ENCODE measurements around the gene UST. TPM values are rescaled to one million over a fixed set of nuclear protein-coding genes. Genes with fewer than 3 reads are reported as not detected.

Gene UST
- total and polyA plus RNA-seq, 4 donors: 0.24 to 2.7 (median 0.87) TPM

DNA sequence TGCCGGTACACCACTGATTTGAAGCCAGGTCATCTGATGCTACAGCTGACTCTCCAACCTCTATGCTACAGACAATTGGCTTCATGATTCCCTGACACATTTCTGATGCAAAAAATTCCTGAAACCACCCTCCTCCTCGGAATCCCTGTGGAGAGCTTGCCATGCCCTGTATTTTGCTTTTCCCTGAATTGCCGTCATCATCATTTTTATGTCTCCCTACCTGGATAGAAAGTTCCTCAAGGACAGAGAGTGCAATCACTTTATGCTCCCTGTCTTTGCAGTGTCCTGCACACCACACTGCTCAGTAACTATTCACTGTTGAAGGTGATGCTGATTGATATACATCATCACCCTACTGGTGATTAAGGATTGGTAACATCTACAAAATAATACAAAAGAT is 239.8 kb downstream of the UST start:
- H3K9ac ChIP-seq (ENCODE audit: low read depth in 1 of 2, low read length in 2 of 2): no peak overlapping the region
- DNase-seq (ENCODE audit: low spot score): no peak
- no peak overlapping the region for H3K4me3 ChIP-seq (ENCODE audit: low read depth in 1 of 3, low read length in 3 of 3)
- H3K27me3 ChIP-seq (ENCODE audit: control insufficient read depth in 4 of 4, insufficient read depth in 4 of 4, low read length in 3 of 4): no peaks in the 10 kb centered on the region
- TF ChIP-seq, protein P1, sequence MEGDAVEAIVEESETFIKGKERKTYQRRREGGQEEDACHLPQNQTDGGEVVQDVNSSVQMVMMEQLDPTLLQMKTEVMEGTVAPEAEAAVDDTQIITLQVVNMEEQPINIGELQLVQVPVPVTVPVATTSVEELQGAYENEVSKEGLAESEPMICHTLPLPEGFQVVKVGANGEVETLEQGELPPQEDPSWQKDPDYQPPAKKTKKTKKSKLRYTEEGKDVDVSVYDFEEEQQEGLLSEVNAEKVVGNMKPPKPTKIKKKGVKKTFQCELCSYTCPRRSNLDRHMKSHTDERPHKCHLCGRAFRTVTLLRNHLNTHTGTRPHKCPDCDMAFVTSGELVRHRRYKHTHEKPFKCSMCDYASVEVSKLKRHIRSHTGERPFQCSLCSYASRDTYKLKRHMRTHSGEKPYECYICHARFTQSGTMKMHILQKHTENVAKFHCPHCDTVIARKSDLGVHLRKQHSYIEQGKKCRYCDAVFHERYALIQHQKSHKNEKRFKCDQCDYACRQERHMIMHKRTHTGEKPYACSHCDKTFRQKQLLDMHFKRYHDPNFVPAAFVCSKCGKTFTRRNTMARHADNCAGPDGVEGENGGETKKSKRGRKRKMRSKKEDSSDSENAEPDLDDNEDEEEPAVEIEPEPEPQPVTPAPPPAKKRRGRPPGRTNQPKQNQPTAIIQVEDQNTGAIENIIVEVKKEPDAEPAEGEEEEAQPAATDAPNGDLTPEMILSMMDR (IDR thresholded peaks at IDR 0.05; ENCODE audit: low read depth, low read length, missing input control): no peak
- TF ChIP-seq, protein P2, sequence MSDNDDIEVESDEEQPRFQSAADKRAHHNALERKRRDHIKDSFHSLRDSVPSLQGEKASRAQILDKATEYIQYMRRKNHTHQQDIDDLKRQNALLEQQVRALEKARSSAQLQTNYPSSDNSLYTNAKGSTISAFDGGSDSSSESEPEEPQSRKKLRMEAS (IDR thresholded peaks at IDR 0.05): no peak
- TF ChIP-seq, protein P3, sequence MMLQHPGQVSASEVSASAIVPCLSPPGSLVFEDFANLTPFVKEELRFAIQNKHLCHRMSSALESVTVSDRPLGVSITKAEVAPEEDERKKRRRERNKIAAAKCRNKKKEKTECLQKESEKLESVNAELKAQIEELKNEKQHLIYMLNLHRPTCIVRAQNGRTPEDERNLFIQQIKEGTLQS (IDR thresholded peaks at IDR 0.05): no peak
- TF ChIP-seq FOXA1 (IDR thresholded peaks at IDR 0.05) (no peak), JUND (IDR thresholded peaks at IDR 0.05) (no peak), RAD21 (IDR thresholded peaks at IDR 0.05) (no peak), GABPA (IDR thresholded peaks at IDR 0.05 in 1 of 2, conservative IDR thresholded peaks at IDR 0.05 in 1 of 2) (no peak), SP1 (IDR thresholded peaks at IDR 0.05) (no peak), EGR1 (IDR thresholded peaks at IDR 0.05; ENCODE audit: low read depth in 2 of 2) (no peak)
- TF ChIP-seq, protein P4, sequence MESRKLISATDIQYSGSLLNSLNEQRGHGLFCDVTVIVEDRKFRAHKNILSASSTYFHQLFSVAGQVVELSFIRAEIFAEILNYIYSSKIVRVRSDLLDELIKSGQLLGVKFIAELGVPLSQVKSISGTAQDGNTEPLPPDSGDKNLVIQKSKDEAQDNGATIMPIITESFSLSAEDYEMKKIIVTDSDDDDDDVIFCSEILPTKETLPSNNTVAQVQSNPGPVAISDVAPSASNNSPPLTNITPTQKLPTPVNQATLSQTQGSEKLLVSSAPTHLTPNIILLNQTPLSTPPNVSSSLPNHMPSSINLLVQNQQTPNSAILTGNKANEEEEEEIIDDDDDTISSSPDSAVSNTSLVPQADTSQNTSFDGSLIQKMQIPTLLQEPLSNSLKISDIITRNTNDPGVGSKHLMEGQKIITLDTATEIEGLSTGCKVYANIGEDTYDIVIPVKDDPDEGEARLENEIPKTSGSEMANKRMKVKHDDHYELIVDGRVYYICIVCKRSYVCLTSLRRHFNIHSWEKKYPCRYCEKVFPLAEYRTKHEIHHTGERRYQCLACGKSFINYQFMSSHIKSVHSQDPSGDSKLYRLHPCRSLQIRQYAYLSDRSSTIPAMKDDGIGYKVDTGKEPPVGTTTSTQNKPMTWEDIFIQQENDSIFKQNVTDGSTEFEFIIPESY (IDR thresholded peaks at IDR 0.05): no peak
- 92% methylated on average over 3 of the region's 3 CpGs for WGBS
- H3K4me1 ChIP-seq (ENCODE audit: control insufficient read depth in 4 of 4, insufficient read depth in 4 of 4, low read length in 3 of 4): no peaks in the 10 kb centered on the region
- no peaks in the 10 kb centered on the region for H3K9me3 ChIP-seq (ENCODE audit: control insufficient read depth in 4 of 4, low read length in 3 of 4)
- H3K27ac ChIP-seq (ENCODE audit: low read depth in 1 of 2, low read length in 2 of 2): no peak overlapping the region
- no peaks in the 10 kb centered on the region for H3K36me3 ChIP-seq (ENCODE audit: control insufficient read depth in 4 of 4, insufficient read depth in 3 of 4, low read depth in 1 of 4, low read length in 3 of 4)

DNA sequence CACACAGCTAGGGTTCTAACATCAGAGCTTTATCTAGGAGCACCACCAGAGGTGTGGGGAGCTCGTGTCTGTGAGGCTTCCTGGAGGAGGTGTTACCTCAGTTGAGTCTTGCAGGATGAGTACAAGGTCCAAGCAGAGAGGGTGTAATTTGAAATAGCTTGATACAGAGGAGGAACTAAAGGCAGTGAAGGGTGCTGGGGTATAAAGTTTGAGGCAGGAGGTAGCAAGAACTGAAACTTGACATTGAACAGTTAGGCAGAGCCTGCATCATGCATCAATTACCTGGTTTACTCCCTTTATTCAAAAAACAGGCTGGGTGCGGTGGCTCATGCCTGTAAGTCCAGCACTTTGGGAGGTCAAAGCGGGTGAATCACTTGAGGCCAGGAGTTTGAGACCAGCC is 241.2 kb downstream of the UST start:
- no peak overlapping the region for H3K9ac ChIP-seq (ENCODE audit: low read depth in 1 of 2, low read length in 2 of 2)
- H3K4me3 ChIP-seq (ENCODE audit: low read depth in 1 of 3, low read length in 3 of 3): no peak overlapping the region
- H3K27ac ChIP-seq (ENCODE audit: low read depth in 1 of 2, low read length in 2 of 2): no peak overlapping the region
- H3K27me3 ChIP-seq (ENCODE audit: control insufficient read depth in 4 of 4, insufficient read depth in 4 of 4, low read length in 3 of 4): no peaks in the 10 kb centered on the region
- TF ChIP-seq FOXA2 (IDR thresholded peaks at IDR 0.05) (no peak), TAF1 (conservative IDR thresholded peaks at IDR 0.05) (no peak), JUND (IDR thresholded peaks at IDR 0.05) (no peak), NR2F2 (IDR thresholded peaks at IDR 0.05) (no peak), HNF4A (conservative IDR thresholded peaks at IDR 0.05) (no peak), YY1 (IDR thresholded peaks at IDR 0.05) (no peak), RXRA (IDR thresholded peaks at IDR 0.05) (no peak), GABPA (IDR thresholded peaks at IDR 0.05 in 1 of 2, conservative IDR thresholded peaks at IDR 0.05 in 1 of 2) (no peak), RAD21 (IDR thresholded peaks at IDR 0.05) (no peak), SP1 (IDR thresholded peaks at IDR 0.05) (no peak), HNF4G (IDR thresholded peaks at IDR 0.05) (no peak), EGR1 (IDR thresholded peaks at IDR 0.05; ENCODE audit: low read depth in 2 of 2) (no peak), FOXA1 (IDR thresholded peaks at IDR 0.05) (no peak)
- TF ChIP-seq, protein P3 (IDR thresholded peaks at IDR 0.05): no peak
- TF ChIP-seq, protein P1 (IDR thresholded peaks at IDR 0.05; ENCODE audit: low read depth, low read length, missing input control): no peak
- TF ChIP-seq, protein P5, sequence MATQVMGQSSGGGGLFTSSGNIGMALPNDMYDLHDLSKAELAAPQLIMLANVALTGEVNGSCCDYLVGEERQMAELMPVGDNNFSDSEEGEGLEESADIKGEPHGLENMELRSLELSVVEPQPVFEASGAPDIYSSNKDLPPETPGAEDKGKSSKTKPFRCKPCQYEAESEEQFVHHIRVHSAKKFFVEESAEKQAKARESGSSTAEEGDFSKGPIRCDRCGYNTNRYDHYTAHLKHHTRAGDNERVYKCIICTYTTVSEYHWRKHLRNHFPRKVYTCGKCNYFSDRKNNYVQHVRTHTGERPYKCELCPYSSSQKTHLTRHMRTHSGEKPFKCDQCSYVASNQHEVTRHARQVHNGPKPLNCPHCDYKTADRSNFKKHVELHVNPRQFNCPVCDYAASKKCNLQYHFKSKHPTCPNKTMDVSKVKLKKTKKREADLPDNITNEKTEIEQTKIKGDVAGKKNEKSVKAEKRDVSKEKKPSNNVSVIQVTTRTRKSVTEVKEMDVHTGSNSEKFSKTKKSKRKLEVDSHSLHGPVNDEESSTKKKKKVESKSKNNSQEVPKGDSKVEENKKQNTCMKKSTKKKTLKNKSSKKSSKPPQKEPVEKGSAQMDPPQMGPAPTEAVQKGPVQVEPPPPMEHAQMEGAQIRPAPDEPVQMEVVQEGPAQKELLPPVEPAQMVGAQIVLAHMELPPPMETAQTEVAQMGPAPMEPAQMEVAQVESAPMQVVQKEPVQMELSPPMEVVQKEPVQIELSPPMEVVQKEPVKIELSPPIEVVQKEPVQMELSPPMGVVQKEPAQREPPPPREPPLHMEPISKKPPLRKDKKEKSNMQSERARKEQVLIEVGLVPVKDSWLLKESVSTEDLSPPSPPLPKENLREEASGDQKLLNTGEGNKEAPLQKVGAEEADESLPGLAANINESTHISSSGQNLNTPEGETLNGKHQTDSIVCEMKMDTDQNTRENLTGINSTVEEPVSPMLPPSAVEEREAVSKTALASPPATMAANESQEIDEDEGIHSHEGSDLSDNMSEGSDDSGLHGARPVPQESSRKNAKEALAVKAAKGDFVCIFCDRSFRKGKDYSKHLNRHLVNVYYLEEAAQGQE (IDR thresholded peaks at IDR 0.05): no peak
- TF ChIP-seq, protein P4 (IDR thresholded peaks at IDR 0.05): no peak
- TF ChIP-seq, protein P2 (IDR thresholded peaks at IDR 0.05): no peak
- no peaks in the 10 kb centered on the region for H3K4me1 ChIP-seq (ENCODE audit: control insufficient read depth in 4 of 4, insufficient read depth in 4 of 4, low read length in 3 of 4)
- DNase-seq (ENCODE audit: low spot score): no peak
- WGBS: 72% methylated on average over 3 of the region's 3 CpGs
- H3K9me3 ChIP-seq (ENCODE audit: control insufficient read depth in 4 of 4, low read length in 3 of 4): no peaks in the 10 kb centered on the region
- H3K36me3 ChIP-seq (ENCODE audit: control insufficient read depth in 4 of 4, insufficient read depth in 3 of 4, low read depth in 1 of 4, low read length in 3 of 4): no peaks in the 10 kb centered on the region
